Measurements from ENCODE around the gene RASSF1.

RASSF1 gene

DNA sequence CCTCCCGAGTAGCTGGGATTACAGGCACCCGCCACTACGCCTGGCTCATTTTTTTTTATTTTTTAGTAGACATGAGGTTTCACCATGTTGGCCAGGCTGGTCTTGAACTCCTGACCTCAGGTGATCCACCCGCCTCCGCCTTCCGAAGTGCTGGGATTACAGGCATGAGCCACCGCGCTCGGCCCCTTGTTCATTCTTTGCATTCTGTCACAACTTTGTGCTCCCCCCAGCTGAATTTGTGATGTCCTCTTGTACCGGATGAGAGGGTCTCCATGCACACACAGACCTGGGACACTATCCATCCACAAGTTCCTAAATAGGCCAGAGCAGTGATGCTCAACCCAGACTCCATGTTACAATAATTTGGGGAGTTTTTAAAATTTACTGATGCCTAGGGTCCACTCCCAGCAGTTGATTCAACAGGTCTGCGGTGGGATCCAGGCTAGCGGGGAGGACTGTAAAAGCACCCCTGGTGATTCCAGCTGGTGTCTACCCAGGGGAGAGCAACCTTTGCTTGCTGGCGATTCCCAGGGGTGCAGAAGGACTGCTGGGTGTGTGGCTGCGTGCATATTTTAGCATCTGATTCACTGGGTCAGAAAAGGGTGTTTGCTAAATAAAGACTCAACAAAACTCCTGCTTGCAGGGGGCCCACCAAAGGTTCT is 1.0 kb downstream of the RASSF1 start:
- no peak for DNase-seq (ENCODE audit: low read depth)
- H3K4me3 ChIP-seq (ENCODE audit: control insufficient read depth, low read depth, low read length): peak overlapping the region; percentile 61
- TF ChIP-seq, protein P1, sequence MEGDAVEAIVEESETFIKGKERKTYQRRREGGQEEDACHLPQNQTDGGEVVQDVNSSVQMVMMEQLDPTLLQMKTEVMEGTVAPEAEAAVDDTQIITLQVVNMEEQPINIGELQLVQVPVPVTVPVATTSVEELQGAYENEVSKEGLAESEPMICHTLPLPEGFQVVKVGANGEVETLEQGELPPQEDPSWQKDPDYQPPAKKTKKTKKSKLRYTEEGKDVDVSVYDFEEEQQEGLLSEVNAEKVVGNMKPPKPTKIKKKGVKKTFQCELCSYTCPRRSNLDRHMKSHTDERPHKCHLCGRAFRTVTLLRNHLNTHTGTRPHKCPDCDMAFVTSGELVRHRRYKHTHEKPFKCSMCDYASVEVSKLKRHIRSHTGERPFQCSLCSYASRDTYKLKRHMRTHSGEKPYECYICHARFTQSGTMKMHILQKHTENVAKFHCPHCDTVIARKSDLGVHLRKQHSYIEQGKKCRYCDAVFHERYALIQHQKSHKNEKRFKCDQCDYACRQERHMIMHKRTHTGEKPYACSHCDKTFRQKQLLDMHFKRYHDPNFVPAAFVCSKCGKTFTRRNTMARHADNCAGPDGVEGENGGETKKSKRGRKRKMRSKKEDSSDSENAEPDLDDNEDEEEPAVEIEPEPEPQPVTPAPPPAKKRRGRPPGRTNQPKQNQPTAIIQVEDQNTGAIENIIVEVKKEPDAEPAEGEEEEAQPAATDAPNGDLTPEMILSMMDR (IDR thresholded peaks at IDR 0.05; ENCODE audit: control insufficient read depth, insufficient read depth, low read depth, low read length, missing control alignments): no peak

DNA sequence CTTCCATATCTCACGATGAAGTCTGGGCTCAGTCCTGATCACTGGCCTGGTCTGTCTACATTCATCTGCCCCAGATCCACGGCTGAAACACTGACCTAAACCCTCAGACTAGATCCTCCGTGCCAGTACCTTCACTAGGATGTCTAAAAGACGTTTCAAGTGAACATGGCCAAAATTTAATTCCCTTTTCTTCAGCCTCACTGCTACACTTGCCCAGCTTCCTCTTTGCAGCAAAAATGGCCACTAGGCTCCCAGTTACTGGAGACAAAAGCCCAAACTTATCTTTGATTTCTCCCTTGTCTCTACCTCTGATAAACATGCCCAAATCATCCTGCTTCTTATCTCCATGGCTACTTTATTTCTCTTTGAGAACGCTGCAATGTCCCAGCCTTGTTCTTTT is 1.7 kb downstream of the RASSF1 start:
- no peak overlapping the region; the same call in 1 of the 2 replicates for H3K4me3 ChIP-seq (ENCODE audit: control insufficient read depth, low read depth, low read length)
- DNase-seq (ENCODE audit: low read depth): no peak
- TF ChIP-seq, protein P1 (IDR thresholded peaks at IDR 0.05; ENCODE audit: control insufficient read depth, insufficient read depth, low read depth, low read length, missing control alignments): no peak

DNA sequence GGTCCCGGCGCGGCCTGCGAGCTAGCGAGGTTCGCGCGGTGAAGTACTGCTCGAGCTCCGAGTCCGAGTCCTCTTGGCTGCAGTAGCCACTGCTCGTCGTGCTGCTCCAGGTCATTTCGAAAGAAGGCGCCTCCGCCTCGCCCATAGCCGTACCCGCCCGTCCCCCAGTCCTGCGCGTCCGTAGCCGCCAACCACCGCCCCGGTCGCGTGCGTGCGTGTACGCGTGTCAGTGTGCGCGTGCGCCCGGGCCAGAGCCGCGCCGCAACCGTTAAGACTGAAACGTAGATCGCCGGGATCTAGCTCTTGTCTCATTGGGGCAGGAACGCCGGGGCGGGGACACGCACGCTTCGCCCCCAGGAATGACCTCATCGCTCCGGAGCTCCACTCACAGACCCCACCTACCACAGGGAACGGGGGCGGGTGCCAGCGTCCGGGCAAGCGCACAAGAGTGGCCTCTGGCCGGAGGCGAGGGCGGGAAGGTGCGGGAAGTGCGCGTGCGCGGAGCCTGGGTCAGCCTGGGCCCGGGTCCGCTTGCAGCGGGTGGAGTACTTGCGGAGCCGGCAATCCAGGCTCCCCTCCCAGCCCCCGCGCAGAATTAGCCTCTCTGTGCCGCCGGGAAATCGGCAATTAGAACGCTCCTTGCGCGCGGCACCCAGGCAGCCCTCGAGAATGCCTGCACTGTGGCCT is 3.3 kb downstream of the RASSF1 start:
- peak; percentile 98 for DNase-seq (ENCODE audit: low read depth)
- peak overlapping the region; percentile 90 for H3K4me3 ChIP-seq (ENCODE audit: control insufficient read depth, low read depth, low read length)
- TF ChIP-seq, protein P1 (IDR thresholded peaks at IDR 0.05; ENCODE audit: control insufficient read depth, insufficient read depth, low read depth, low read length, missing control alignments): no peak

DNA sequence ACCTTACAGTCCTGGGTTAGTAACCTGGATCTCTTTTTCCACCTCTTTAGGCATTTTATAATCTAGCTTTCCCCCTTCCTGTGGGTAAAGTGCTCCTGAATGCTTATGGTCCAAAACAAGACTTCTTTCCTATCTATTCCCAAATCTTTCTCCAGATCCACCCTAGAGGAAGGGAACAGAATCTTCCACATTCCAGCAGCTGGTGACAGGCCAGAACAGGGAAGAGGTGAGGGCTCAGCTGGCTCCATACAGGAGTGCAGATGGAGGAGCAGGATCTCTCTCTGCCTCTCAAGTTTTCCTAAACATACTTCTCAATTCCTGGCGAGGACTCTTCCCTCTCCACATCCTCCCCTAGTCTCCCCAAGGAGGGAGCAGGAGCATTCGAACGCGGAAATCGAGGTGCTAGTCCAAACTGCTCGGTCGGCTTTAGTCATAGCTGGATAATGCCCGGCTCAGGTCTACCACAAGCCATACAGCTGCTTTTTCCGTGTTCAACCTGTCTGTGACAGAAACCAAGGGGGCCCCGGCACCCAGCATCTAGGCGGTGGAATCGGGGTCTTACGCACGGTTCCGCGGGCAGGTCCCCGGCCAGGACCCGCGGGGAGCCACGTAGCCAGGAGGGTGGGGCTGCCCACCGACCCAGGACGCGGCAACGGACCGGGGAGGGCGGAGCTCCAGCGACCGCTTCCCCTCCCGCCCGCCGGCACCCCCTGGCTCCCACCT is 4.0 kb downstream of the RASSF1 start:
- TF ChIP-seq, protein P1 (IDR thresholded peaks at IDR 0.05; ENCODE audit: control insufficient read depth, insufficient read depth, low read depth, low read length, missing control alignments): no peak
- no peak for DNase-seq (ENCODE audit: low read depth)

DNA sequence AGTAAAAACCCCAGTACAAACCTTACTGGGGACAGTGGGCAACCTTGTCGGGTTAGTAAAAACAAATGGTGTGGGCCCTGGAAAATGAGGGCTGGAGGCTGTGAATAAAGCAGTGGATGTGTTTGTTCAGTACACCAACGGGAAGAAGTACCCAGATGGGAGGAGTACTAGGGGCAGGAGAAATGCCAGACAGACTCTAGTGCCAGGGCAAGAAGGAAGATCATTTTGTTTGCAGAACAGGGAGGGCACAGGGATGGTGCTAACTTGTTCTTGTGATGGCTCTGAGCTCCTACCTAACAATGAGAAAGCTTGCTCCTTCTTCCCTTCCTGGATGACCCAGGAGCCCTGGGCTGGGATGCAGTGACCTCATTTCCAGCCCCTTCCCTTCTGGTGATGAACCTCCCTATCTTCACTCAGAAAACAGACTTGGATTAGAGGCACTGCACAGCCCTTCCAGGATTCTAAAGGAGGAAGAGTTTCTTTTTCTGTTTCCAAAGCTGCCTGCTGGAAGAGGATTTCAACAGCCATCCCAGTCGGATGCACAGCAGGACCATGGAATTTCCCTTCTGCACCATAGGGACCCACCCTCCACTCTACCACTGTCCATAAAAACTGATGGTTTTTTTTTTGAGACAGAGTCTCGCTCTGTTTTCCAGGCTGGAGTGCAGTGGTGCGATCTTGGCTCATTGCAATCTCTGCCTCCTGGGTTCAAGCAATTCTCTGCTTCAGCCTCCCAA is 6.1 kb downstream of the RASSF1 start:
- DNase-seq (ENCODE audit: low read depth): no peak
- TF ChIP-seq, protein P1 (IDR thresholded peaks at IDR 0.05; ENCODE audit: control insufficient read depth, insufficient read depth, low read depth, low read length, missing control alignments): no peak
- H3K4me3 ChIP-seq (ENCODE audit: control insufficient read depth, low read depth, low read length): no peak overlapping the region

More for the DNA sequence above, 4.0 kb downstream of the RASSF1 start:
- H3K4me3 ChIP-seq (ENCODE audit: control insufficient read depth, low read depth, low read length): peak overlapping the region; percentile 90

DNA sequence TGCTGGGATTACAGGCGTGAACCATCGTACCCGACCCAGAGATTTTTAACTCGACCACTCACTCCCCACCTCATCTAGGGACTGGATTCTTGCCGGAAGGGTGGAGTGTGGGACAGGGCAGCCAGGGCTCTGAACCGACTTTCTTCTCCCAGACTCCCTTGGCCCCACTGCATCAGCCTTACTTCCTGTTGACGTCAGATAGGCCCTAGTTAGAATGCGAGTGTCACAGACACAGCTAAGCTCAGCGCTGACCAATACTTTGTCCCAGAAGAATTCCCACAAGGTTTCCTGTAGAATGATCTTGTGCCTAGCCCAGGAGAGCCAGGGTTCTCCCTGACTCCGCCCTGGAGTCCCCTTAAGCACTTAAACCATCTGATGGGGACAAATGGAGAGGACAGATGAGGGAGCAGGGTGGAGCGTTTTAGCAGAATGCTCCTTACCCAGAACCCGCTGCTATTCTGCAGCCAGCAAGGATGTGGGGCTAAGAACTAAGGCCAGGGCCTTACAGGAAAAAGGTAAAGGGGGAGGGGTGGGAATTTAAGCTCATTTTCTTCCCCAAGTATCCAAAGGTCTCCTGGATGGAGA is 6.8 kb downstream of the RASSF1 start:
- DNase-seq (ENCODE audit: low read depth): peak; percentile 45
- TF ChIP-seq, protein P1 (IDR thresholded peaks at IDR 0.05; ENCODE audit: control insufficient read depth, insufficient read depth, low read depth, low read length, missing control alignments): no peak
- H3K4me3 ChIP-seq (ENCODE audit: control insufficient read depth, low read depth, low read length): no peak overlapping the region
